IPS-18c (cell line): ENCODE results near the gene BAAT.
"Not testable (repeated sequence)": the region's sequence is repeated elsewhere in the genome, so short reads cannot be mapped to it uniquely, and the experiment has no call there.

Experiments
- H3K4me3 ChIP-seq: 2 replicates; pipeline ENCODE4 v1.7.0; 2013; ENCODE audit warnings: low read depth, mild to moderate bottlenecking, low read length, moderate library complexity; ENCODE audit not compliant: insufficient read depth
- H3K9me3 ChIP-seq: one replicate; pipeline ENCODE4 v1.6.1; 2013; ENCODE audit warnings: mild to moderate bottlenecking, low read length, moderate library complexity; ENCODE audit not compliant: control insufficient read depth, insufficient read depth

The BAAT gene

DNA sequence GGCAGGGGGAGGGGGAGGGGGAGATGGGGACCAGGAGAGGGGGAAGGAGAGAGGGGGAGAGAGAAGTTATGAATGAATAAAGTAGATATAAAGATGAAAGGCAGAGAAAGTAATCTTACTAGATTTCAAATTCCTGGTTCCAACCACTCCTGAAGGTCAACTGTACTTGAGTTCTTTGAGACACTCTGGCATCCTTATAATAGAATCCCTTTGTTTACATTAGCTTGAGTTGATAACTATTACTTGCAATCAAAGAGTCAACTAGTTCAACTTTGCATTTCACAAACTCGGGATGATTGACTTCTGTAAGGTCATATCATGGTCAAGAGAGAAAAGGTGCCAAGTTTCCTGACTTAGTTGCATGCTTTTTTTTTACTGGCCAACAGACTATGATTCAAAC lies 42.2 kb downstream of the BAAT start:
- H3K4me3 ChIP-seq = no peak overlapping the region
- peaks cover 2% of the 10 kb centered on the region for H3K9me3 ChIP-seq

- peaks cover 2% of the 10 kb centered on the region for H3K9me3 ChIP-seq
- H3K4me3 ChIP-seq = no peak overlapping the region
Observed at GRCh38 chr9:101341958-101342357, 42.8 kb downstream of the BAAT start.

DNA sequence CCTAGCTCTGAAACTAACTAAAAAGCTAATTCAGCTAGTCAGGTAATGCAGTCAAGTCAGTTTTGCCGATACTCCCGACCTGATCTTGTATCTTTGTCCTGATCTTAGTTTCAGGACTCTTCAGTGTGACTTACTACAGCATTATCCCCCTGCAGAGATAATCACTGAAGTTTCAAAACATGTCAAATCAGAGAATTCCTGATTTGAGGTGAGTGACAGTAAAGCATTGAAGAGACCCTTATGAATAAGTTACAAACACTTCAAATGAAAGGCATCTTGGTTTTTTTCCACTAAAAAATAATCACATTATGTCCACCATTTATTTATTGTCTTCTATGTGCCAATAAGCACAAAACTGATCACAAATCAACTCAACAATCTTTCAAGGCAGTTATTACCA lies 47.6 kb downstream of the BAAT start:
- Histone ChIP-seq H3K9me3 (peaks cover 2% of the 10 kb centered on the region), H3K4me3 (no peak overlapping the region)

- Histone ChIP-seq H3K4me3 (no peak overlapping the region), H3K9me3 (peaks cover 2% of the 10 kb centered on the region)
Observed at GRCh38 chr9:101336091-101336490, 48.7 kb downstream of the BAAT start.

GRCh38 chr9:101333926-101334702 lies 50.7 kb downstream of the BAAT start:
- no peak overlapping the region for H3K4me3 ChIP-seq
- no peaks in the 10 kb centered on the region for H3K9me3 ChIP-seq

- Histone ChIP-seq H3K9me3 (no peaks in the 10 kb centered on the region), H3K4me3 (no peak overlapping the region)
Observed at GRCh38 chr9:101333490-101333889, 51.3 kb downstream of the BAAT start.

- Histone ChIP-seq H3K9me3 (no peaks in the 10 kb centered on the region), H3K4me3 (no peak overlapping the region)
Observed at GRCh38 chr9:101332362-101332761, 52.4 kb downstream of the BAAT start.

DNA sequence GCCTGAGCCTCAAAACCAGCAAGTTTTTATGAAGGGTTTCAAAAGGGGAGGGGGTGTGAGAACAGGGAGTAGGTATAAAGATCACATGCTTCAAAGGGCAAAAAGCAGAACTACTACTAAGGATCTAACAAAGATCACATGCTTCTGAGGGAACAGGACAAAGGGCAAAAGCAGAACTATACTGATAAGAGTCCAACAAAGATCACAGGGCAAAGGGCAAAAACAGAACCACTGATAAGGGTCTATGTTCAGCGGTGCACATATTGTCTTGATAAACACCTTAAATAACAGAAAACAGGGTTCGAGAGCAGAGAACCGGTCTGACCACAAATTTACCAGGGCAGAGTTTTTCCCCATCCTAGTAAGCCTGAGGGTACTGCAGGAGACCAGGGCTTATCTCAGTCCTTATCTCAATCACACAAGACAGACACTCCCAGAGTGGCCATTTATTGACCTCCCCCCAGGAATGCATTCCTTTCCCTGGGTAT lies 57.3 kb downstream of the BAAT start:
- H3K4me3 ChIP-seq, H3K9me3 ChIP-seq: not testable (repeated sequence)

GRCh38 chr9:101326501-101326900 lies 58.3 kb downstream of the BAAT start:
- no peaks in the 10 kb centered on the region for H3K9me3 ChIP-seq

DNA sequence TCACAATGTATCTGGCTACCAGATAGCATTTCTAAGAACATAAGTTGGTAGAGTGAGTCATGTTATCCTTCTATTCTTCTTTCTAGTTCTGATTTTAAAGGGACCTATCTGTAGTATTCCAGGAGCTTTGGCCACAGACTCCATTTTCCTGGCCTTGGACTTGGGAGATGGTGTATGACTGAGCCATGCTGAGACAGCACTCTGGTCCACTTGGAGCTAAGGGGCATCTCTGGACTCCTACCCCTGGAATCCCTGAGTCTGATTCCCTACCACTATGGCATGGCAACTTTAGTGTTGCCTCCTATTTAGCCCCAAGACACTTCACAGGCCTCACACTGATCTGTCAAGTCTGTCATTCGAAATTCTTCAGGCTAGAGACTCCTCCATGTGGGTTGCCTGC lies 58.8 kb downstream of the BAAT start:
- Histone ChIP-seq H3K4me3 (no peak overlapping the region), H3K9me3 (no peaks in the 10 kb centered on the region)

More at GRCh38 chr9:101326501-101326900, 58.3 kb downstream of the BAAT start:
- no peak overlapping the region for H3K4me3 ChIP-seq

DNA sequence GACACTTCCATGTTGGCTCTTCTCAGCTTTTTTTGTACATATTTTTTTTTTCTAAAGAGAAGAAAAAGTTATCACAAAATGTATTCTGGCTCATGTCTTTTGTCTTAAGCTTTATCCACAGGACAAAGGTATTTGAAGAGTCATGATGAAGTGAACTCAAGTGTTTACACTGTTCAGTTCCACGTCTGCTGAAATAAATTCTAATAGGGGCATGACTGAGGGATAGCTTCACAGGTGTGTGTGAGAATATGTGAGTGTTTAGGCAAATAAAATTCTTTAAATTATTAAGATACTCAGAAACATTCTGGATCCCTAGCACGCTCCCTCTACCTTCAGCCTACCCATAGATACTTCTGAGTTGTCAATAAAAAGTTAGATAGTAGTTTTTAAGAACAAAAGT lies 59.8 kb downstream of the BAAT start:
- Histone ChIP-seq H3K4me3 (no peak overlapping the region), H3K9me3 (no peaks in the 10 kb centered on the region)

DNA sequence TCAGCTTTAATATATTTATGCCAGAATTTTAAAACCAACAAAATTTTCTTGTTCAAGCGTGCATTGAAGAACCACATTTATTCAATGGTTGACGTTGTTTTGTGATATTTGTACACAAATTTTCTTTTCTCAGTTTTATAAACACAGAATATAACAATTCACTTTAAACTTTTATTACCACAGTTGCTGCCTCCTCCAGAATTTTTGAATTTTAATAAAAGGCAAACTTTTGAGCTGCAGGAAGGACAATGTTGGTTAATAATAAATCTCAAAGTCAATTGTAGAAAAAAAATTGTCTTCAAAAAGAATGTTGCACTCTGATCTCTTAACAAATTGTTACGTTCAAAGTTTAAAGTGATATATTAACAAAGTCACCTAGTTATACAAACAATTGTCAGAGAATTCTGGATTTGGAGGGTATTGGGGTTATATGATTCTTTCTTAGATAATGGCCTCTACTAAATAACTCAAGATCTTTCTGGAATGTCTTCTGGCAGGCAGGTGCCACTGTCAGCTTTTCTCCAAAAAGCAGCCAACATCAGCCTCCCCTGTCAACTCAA lies 60.5 kb downstream of the BAAT start:
- Histone ChIP-seq H3K4me3 (no peak overlapping the region), H3K9me3 (no peaks in the 10 kb centered on the region)

- Histone ChIP-seq H3K4me3 (no peak overlapping the region), H3K9me3 (no peaks in the 10 kb centered on the region)
Observed at GRCh38 chr9:101323129-101323528, 61.7 kb downstream of the BAAT start.

DNA sequence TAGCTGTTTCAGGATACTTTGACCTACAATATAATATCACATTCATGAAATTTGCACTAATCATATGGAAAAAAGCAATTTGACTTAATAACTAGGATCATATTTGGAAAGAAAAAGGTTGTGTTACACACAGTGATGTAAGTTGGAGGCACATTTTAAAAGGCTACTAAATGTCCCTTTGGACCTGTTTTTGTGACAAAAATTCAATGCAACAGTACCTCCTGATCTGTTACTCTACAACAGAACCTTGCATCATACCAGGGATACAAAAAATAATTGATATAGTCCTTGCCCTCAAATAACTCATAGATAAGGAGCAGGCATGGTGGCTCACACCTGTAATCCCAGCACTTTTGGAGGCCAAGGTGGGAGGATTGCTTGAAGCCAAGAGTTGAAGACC lies 67.1 kb downstream of the BAAT start:
- Histone ChIP-seq H3K4me3 (no peak overlapping the region), H3K9me3 (no peaks in the 10 kb centered on the region)

DNA sequence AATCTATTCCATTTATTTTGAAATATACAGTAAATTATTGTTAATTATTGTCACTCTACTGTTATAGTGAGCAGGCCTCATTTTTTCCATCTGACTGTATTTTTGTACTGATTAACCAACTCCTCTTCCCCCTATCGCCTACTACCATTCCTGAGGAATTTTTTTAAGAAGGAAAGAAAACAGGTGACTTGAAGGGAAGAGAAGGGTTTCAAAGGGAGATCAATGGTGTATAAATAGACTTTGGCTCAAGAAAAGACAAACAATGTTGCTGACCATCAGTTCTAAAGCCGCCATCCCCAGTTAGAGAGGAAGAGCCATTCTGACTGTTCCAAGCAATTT lies 69.7 kb downstream of the BAAT start:
- H3K4me3 ChIP-seq = no peak overlapping the region
- no peaks in the 10 kb centered on the region for H3K9me3 ChIP-seq

- Histone ChIP-seq H3K9me3 (no peaks in the 10 kb centered on the region), H3K4me3 (no peak overlapping the region)
Observed at GRCh38 chr9:101312661-101313060, 72.1 kb downstream of the BAAT start.

DNA sequence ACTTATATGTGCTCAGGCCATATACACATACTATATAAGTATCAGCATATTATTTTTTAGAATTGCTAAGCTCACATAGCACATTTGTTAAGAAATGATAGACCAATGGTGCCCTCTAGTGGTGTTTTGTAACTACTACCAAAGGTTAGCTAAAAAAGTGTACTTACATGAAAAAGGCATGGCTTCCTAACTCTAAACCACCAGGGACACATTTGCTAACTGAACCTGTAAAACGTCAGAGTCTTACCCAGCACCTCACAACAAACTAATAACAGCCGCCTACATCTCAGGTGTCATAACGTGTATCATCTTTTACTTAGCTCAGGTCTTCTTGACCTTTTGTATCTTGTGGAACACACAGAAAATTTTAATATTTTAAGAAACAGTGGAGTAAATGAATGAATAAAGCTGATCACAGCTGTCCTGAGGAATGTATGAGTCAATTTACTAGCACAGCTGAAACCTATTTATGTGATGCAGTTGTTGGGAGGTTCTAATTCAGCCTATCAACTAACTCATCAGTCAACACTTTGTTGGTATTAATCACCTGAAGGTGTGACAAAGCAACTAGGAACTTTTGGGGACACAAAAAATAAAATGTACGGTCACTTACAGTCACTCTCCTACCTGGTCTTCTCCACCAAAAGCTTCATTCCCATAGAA lies 72.9 kb downstream of the BAAT start:
- H3K9me3 ChIP-seq = no peaks in the 10 kb centered on the region

GRCh38 chr9:101311191-101311590 lies 73.6 kb downstream of the BAAT start:
- no peaks in the 10 kb centered on the region for H3K9me3 ChIP-seq
- H3K4me3 ChIP-seq = no peak overlapping the region

More for the DNA sequence above, 72.9 kb downstream of the BAAT start:
- no peak overlapping the region for H3K4me3 ChIP-seq
